Brain pericyte (primary cell): ENCODE measurements around the gene HSF2.
"Not testable (repeated sequence)": the region's sequence is repeated elsewhere in the genome, so short reads cannot be mapped to it uniquely, and the experiment has no call there.

ENCODE experiments used
- DNase-seq: peaks from one replicate; pipeline ENCODE4 v3.0.0-alpha.2; 2012; ENCODE audit warnings: low read depth, low spot score

Gene HSF2

GRCh38 chr6:122449069-122449468 is 49.6 kb downstream of the HSF2 start:
- DNase-seq, result no peak

DNA sequence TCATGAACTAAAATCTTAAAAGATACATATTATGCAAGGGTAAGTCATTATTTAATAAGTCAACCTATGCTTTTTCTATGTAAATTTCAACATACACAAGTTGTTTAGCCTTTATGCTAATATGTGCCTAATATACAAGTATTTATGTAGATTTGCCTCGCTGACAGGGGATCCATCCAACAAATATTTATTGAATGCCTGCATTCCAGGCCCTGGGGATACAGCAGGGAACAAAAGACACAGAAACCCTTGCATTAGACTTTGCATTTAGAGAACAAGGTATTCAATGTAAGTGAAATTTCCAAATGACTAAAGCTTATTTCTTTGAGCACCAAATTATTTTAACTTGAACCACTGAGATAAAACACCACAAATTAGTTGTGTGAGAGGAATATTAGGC is 53.1 kb downstream of the HSF2 start:
- no peak for DNase-seq

DNA sequence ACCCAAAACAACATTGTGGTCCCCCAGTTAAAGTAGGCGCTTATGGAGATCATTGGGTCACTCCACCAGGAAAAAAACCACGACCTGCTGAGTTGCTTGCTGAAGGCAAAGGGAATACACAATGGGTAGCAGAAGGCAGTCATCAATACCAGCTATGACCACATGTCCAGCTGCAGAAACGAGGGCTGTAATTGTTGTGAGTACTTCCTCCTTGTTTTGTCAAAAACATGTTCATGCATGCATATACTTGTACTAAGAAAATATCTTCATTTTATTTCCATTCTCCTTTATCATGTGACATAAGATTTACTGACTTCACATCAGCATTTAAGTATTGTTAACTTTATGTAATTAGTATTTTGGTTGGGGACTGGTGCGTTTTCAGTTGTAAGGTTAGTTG is 55.2 kb downstream of the HSF2 start:
- no peak for DNase-seq

DNA sequence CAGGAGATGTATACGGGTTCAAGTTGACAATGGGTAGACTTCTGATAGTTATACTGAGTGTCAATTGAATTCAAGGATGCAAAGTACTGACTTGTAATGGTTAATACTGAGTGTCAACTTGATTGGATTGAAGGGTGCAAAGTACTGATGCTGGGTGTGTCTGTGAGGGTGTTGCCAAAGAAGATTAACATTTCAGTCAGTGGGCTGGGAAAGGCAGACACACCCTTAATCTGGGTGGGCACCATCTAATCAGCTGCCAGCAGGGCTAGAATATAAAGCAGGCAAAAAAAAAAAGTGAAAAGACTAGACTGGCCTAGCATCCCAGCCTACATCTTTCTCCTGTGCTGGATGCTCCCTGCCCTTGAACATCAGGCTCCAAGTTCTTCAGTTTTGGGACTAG is 55.7 kb downstream of the HSF2 start:
- not testable (repeated sequence) for DNase-seq

- no peak for DNase-seq
Measured at GRCh38 chr6:122458087-122458486, 58.6 kb downstream of the HSF2 start.

DNA sequence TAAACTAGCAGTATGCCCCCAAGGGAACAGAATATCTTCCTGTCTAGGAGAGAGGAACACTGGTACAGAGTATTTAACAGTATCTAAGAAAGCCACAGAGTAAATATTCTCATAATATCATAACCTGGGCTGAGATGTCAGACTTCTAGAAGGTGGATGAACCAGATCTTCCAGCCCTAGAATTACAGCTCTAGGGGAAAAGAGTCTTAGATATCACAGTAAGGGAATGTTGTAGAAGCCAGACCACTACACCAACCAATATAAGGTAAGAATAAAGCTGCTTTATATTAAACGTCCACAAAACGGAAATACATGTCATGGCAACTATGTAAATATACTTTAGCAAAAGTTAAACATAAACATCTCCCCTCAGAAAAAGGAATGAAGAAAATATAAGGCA is 59.8 kb downstream of the HSF2 start:
- DNase-seq, result no peak

- not testable (repeated sequence) for DNase-seq
Measured at GRCh38 chr6:122459865-122460416, 60.5 kb downstream of the HSF2 start.

DNA sequence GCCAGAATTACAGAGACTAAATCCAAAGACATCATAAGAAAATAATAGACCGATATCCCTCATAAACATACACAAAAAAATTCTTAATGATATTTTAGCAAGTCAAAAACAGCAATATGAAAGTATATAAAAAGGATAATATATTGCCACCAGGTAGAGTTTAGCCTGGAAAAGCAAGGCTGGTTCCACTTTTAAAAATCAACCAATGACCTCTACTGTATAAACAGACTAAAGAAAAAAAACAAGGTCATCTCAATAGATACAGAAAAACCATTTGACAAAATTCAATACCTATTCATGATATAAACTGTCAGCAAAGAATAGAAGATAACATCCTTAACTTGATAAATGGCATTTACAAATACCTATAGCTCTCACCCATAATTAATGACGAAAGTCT is 62.4 kb downstream of the HSF2 start:
- DNase-seq, result no peak

- peak; percentile 80 for DNase-seq
Measured at GRCh38 chr6:122471107-122472021, 71.9 kb downstream of the HSF2 start, which contains the start of gene SERINC1. Gene SERINC1, minus strand, starts transcription at chr6:122471807. Its CDS starts 70 bp downstream, at chr6:122471737.

DNA sequence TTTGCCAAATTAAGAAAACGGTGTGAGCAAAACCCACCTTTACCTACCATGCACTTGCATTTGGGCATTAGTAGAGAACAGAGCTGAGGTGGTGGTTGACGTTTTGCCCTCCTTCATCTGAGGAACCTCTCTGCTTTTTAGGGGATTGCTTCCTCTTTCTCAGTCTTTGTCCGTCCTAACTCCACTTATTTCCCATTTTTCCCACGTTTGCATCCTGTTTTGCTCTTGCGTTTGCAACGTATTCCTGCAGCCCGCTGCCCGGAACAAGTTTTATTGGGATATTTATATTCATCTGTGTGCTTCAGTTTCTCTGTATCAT is 72.5 kb downstream of the HSF2 start:
- DNase-seq, result no peak

- no peak for DNase-seq
Measured at GRCh38 chr6:122476131-122476530, 76.7 kb downstream of the HSF2 start.

- no peak for DNase-seq
Measured at GRCh38 chr6:122482750-122483080, 83.3 kb downstream of the HSF2 start.
